ENCODE data around the gene NEDD4L.
A peak's percentile ranks its signal among the peaks of the same experiment; 100 is the strongest.

Gene NEDD4L

DNA sequence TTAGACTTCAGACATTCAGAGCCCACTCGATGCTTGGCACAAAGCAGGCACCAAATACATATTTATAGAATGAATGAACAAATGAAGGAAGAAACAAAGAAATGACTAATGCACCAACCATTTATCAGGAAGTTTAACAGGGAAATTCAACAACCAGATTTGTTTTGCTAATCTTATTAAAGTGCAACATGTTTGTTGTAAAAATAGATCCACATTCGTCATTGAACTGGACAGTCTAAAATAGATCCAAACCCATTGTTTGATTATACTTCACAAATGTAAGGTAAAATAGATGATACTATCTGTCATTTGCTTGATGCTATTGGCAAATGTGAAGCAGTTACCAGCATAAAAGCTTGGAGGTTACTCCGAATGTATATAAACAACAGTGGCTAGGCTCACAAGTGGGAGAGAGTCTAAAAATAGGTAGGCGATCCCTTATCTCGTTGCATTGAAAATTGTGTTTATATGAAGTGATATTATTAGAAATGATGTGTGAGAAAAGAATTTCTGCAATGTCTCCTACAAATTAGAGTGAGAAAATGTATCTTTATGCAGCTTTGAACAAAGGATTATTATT is 246.2 kb downstream of the NEDD4L start:
- no peak overlapping the region for H3K27ac ChIP-seq
- no peak overlapping the region for H3K4me3 ChIP-seq

DNA sequence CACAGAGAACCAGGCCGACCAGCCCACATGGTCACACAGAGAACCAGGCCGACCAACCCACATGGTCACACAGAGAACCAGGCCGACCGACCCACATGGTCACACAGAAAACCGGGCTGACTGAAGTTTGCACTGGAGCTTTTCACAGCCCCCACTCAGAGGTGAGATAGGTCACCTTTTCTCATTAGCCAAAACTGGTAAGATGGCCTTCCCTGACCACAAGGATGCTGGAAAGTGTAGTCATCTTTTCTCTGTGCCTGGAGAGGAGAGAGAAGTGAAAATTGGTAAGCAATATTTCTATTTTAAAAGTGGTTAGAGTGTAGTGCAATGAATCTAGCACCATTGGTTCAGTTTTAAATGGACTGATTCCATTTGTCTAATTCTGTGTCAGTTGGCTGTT is 247.1 kb downstream of the NEDD4L start:
- Histone ChIP-seq H3K4me3 (no peak overlapping the region), H3K27ac (no peak overlapping the region)

DNA sequence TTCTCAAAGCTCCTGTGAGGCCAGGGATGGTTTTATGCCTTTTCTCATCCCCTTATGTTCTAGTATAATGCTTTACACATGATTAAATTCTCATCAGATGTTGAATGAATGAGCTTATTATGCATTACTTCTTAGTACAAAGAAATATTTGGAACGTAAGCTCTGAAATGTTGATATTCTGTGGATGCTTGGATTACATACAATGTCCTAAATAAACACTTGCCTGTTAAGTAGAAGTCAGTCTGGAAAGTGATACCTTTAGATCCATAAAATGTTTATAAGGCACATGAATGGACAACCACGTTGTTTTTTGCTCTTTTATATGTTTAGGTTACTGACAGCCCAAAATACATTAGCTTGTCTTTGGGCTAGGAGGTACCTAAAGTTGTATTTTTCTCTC is 248.6 kb downstream of the NEDD4L start:
- H3K4me3 ChIP-seq: no peak overlapping the region
- no peak overlapping the region for H3K27ac ChIP-seq

DNA sequence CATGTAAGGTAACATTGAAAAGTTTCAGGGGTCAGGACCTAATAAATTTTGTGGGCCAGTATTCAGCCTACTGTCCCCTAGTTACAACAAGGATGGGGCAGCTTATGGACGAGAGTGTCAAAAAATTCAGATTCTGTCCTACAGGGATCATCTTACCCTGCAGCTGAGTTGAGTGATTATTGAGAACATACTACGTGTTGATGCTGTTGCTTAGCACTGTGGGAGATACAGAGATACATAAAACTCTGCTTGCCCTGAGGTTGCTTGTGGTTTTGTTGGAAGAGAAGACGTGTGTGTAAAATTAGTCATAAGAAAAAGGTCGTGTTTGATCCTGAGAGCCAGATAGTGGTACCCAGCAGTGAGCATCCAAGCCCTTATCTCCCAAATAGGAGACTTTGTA is 253.2 kb downstream of the NEDD4L start:
- no peak overlapping the region for H3K27ac ChIP-seq
- H3K4me3 ChIP-seq: no peak overlapping the region

DNA sequence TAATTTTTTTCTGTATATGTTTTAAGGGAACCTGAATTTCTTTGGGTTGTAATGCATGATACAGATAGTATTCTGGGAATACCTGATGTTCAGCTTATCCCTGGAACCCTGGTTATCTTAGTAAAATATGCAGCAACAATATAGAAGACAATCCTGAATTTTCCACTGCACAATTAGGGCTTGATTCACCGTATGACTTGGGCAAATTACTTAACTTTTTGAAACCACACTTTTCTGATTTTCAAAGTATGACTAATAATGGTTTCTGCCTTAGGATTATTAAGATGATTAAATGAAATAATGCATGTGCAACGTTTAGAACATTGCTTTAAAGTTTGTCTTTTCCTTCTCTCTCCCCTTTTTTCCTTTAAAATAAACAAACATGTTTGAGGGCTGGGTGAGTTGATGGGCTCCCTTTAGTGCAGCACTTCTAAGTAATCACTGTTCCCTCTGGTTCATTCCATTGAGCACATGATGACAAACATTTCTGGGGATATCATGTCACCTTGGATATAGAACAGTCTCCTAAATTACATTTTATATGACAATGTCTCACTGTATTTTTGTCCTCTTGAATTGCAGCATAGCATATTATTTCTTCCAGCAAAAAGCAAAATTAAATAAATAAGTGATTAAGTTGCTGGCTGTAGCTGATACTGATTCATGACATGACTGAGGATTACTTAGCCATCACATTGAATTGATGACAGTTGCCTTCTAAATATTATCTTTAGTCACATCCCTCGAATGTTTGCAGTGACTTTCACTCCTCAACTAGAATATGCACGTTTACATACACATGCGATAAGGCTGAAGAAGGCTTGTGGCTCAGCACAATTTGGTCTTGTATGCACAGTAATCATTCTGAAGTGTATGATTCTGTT is 254.5 kb downstream of the NEDD4L start:
- Histone ChIP-seq H3K4me3 (no peak overlapping the region), H3K27ac (no peak overlapping the region)

DNA sequence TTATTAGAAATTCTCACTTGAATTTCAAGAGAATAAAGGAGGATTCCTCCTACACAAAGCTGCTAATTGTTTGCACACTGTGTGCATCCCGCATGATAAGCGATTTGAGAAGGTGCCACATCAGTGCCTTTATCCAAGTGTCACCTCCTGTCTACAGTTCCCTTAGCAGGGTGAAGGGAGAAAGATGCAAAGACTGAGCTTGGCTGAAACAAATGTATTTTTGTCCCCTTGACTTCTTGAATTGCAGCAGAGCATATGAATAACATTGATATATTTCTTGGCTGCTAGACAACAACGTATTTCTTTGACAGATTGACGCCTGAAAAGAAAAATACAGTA is 255.1 kb downstream of the NEDD4L start:
- Histone ChIP-seq H3K27ac (no peak overlapping the region), H3K4me3 (no peak overlapping the region)

DNA sequence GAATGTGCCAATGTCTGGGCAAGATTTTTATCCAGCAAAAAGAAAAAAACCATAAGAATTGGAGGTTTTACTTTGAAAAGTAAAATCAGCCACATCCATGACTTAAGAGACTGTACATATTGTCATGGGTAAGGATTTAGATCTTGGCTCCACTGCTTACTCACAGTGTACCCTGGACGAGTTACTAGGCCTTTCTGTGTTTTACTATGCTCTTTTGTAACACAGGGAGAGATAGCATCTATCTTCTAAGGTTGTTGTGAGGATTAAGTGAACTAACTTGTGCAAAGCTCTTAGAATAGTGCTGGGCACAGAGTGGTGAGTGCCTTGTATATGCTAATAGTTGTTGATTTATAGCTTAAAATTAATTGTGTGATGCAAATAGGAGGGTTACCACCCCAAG is 255.9 kb downstream of the NEDD4L start:
- Histone ChIP-seq H3K27ac (no peak overlapping the region), H3K4me3 (no peak overlapping the region)

DNA sequence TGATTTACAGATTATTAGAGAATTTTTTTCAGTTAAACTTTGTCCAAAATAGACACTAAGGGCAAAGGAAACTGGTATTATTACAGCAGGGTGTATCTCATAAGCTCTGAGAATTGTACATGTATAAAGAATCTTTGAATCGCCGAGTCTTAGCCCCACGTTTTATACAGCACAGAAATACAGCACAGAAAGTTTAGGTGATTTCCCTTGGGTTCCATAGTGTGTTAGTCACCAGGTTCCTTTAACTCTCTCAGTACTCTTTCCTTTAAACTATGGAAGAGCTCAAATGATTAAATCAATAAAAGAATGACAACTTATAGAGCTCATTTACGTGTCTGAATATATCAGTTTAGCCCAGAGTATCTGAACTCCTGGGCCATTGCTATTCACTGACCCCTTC is 256.8 kb downstream of the NEDD4L start:
- H3K4me3 ChIP-seq: no peak overlapping the region
- no peak overlapping the region for H3K27ac ChIP-seq

DNA sequence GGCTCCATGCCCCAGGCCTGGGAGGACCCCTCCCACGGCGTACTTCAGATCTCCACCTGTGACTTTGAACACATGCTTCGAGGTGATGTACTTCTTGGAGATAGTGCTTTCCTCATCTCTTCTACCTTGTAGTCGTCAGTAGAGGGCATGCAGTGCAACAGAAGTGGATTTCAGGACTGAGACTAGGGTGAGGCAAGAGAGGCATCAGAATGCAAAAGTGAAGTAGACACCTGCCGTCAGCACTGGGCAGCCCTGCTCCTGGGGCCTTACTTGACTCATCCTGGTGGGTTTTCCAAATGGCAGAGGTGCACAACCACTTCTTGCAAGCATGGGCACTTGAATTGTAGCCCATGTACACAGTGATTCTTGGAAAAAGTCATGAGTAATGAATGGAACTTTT is 258.8 kb downstream of the NEDD4L start:
- Histone ChIP-seq H3K27ac (no peak overlapping the region), H3K4me3 (no peak overlapping the region)

DNA sequence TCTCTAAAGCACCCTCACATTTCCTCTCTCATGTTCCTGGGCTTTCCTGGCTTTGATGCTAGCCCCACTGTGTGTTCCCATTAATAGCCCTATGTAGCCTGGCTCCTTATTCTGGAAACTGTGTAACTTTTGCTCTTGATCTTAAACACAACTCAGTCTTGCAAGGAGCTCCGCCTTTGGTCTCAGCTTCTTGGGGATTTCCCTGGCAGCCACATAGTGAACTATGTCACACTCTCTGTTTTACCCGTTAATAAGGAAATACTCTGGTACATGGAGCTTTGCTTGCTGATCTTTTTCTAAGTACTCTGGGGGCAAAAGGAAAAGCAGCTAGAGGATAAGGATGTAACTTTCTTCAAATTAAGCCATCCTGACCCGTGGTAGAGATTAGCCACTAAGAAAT is 259.3 kb downstream of the NEDD4L start:
- Histone ChIP-seq H3K4me3 (no peak overlapping the region), H3K27ac (no peak overlapping the region)

DNA sequence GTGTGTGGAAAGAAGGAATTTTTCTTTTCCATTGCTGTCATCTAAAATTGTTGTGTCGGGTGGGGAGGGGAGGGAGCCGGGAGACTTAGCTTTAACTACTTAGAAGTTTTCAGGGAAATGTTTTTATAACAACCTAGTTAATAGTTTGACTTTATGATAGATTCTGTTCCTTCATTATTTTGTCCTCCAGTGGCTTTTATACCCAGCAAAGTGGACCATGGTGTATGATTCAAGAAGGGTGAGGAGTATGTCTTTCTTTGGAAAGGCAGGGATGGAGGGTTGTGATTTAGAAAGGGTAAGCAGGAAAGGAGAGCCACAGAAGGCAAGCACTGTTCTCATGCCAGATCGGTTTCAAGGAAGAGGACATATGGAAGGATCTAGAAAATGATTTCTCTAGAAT is 261.8 kb downstream of the NEDD4L start:
- no peak overlapping the region for H3K27ac ChIP-seq
- H3K4me3 ChIP-seq: no peak overlapping the region

DNA sequence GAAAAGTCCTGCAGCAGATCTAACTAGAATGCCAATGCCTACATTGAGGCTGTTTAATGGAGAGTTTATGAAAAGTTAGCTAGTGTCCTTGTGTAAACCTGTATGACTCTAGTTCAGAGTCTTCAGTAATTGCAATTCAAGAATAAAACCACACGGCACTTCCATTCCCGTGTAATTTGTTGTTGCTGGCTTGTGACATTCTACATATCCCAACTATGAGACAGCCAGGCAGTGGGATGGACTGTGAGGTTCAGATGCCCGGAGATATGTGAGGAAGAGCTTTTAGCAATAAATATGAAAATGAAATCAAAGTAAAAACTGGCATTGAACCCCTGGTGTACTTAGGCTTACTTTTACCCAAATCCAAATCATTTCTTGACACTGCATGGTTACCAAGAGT is 263.4 kb downstream of the NEDD4L start:
- H3K4me3 ChIP-seq: no peak overlapping the region
- H3K27ac ChIP-seq: no peak overlapping the region

DNA sequence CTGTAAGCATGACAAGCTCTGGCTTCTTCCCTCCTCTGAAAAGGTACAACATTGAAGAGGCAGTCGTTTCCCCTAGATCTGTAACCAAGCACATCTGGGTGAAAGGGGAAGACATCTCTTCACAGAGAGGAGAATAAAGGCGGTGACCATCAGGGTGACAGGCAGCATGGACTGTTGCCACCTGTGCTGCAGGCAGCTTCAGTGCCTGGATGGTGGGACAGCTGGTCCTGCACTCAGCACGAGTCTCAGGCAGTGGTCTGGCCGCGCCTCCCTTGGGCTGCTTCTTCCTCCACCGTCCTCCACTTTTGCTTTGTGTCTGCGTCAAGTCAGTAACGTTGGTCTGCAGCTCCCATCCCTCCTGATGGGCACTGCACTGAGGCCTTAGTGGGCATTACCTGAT is 264.4 kb downstream of the NEDD4L start:
- no peak overlapping the region for H3K4me3 ChIP-seq
- no peak overlapping the region for H3K27ac ChIP-seq

DNA sequence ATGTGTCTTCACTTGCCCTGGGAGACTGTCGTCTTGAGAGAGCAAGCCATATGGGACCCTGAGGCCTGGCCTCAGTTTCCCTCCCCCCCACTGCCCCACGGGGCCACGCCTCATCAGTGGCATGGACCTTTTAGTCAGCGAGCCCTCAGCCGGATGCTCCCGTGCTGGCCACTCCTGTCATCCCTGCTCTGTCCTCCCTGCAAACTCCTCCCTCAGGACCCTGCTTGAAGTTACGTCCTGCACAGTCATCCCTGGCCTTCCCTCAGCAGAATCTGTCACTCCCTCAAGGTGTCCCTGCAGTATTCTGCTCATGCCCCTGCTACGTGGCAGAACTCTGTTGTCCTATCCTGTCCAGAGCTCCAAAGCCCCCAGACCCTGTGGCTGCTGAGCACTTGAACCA is 265.1 kb downstream of the NEDD4L start:
- no peak overlapping the region for H3K27ac ChIP-seq
- no peak overlapping the region for H3K4me3 ChIP-seq

DNA sequence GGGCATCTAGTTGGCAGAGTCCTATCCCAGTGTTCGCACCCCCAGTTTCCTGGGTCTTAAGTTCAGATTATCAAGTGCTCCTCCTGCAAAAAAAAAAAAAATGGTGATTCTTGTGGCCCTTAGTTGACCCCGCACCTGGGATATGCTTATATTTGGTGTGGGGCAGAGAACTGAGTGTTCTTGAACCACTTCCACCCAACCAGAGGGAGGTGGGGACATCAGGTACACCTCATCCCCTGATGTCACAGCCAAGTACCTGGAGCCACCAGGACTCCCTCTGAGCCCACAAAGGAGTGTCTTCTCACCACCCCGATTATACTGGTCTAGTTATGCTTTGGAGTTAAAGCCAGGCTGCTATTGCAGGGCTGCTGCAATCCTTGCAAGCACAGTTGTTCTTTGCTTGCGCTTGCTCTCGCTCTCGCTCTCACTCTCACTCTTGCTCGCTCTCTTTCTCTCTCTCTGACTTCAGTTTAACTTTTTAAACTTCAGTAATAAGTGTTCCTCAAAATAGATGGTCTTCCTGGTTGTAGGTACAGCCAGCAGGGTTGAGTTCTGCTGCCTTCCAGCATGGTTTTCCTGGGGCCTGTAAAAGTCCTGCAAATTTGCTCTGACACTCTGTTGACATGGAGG is 265.7 kb downstream of the NEDD4L start:
- no peak overlapping the region for H3K4me3 ChIP-seq
- H3K27ac ChIP-seq: peak overlapping the region in 3 of 21 experiments; percentile 1 to 68 (median 44)

DNA sequence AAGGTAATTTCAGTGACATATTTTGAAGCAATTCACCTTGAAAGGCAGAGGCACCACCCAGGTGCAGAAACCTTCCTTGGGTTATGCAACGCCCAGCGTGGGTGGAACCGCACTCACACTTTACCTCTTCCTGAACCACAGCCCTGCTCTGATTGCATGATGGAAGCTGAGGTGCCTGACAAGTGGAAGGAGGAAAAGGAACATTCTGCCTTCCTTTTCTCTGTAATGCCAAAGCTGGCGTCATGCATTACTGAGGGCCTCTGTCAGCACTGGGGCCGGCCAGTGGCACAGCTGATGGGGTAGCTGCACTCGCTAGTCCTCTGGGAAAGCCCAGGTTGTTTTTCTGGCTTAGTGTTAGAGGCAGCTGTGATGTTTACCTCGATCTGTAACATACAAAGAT is 266.5 kb downstream of the NEDD4L start:
- peak overlapping the region in 5 of 21 experiments; percentile 1 to 56 (median 20) for H3K27ac ChIP-seq
- no peak overlapping the region for H3K4me3 ChIP-seq

DNA sequence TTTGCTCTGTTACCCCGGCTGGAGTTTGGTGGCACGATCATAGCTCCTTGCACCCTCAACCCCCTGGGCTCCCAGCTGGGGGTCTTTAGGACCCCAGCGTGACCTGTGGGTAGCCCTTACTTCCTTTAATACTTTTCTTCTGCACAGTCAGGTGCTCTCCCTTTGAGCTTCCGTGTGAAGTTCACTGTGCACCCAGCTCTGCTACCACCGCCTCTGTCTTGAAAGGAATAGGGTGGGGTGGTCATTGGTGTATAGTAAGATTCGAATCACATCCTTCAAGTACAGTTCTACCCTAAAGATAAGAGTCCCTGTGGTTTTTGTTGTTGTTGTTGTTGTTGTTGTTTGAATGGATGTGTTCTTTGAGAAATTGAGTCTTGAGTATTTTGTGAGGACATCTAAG is 267.4 kb downstream of the NEDD4L start:
- H3K4me3 ChIP-seq: no peak overlapping the region
- peak overlapping the region in 2 of 21 experiments; percentile 20 to 27 for H3K27ac ChIP-seq

DNA sequence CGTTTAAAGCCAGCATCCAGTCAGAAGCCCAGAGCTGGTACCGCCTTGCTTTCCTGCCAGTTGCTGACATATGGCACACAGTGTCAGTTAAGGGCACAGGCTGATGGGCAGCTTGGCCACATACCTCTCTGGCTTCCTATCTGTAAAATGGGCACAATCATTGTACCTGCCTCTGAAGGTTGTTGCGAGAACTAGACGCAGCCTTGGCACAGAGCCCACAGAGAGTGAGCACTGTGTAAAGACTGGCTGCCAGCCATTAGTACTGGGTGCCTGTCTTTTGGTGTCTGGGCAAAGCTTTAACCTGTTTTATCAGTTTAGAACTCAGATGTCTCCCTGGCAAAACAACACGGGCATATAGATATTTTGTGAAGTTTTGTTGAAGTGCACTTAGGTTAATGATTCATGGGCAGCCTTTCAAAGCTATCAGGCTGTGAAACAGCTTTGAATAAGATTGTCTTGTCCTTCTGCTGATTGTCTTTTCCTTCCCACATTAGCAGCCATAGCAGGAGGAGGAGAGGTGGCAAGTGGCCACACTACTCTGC is 269.5 kb downstream of the NEDD4L start:
- H3K27ac ChIP-seq: peak overlapping the region in 10 of 21 experiments; percentile 3 to 67 (median 37)
- no peak overlapping the region for H3K4me3 ChIP-seq

DNA sequence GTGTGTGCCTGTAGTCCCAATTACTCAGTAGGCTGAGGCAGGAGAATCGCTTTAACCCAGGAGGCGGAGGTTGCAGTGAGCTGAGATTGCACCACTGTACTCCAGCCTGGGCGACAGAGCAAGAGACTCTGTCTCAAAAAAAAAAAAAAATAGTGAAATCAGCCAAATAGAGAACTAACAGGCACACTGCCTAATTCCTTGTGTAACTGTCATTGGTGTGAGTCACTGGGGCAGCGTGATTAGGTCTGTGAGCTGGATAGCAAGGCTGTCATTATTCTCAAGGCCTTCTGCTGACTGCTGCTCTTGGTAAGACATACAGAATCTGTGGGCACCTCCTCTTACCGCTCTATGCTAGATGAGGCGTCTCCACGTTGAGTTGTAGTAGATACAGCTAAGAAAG is 270.3 kb downstream of the NEDD4L start:
- Histone ChIP-seq H3K4me3 (no peak overlapping the region), H3K27ac (peak overlapping the region in 12 of 21 experiments; percentile 3 to 67 (median 46))

DNA sequence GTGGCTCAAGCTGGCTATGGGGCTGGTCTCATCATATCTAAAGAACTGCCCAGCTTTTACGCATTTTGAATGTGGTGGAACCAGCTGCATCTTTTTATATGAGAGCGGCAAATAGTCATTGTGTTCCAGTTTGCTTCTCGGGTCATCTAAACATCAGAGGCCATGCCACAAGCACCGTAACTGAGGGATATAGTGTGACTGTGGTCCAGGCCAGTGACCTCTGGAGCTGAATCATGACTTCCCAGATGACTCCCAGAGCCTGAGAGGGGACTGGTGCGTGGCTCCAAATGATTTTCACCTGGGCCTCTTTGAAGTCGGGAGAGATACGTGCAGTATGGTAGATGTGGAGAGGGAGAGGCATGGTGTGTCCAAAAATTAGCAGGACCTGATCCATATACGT is 271.0 kb downstream of the NEDD4L start:
- H3K27ac ChIP-seq: peak overlapping the region in 13 of 21 experiments; percentile 4 to 81 (median 50)
- no peak overlapping the region for H3K4me3 ChIP-seq

DNA sequence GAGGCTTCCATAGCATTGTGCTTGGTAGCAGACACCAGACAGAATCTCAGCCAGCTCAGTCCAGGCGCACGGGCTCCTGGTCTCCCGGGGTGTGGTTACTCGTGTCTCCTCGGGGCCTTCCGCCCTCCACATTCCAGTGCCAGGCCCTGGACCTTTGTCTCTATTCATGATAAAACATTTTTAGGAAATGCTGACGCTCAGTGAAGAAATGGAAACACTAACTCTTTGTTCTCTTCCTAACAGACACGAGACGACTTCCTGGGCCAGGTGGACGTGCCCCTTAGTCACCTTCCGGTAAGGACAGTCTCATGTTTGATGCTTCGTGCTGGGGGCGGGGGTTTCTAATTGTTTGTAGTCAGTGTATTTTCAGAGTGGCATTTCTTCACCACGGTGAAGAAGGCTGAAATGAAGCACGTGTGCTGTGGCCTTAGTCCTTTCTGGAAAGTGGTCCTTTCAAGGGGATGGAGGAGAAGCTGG is 271.8 kb downstream of the NEDD4L start:
- Histone ChIP-seq H3K27ac (peak overlapping the region in 11 of 21 experiments; percentile 4 to 81 (median 50)), H3K4me3 (no peak overlapping the region)

Data from skin epidermis (tissue), 12 donors.